HG03064 (cell line): Measurements from ENCODE around the gene CNRIP1.
"Not testable (repeated sequence)": the region's sequence is repeated elsewhere in the genome, so short reads cannot be mapped to it uniquely, and the experiment has no call there.

Source experiments
- ATAC-seq: cut with Tn5 transposase; IDR thresholded peaks from one replicate; pipeline ENCODE4 v1.9.1; 2021; ENCODE audit warnings: low read depth; ENCODE audit not compliant: unreplicated experiment

CNRIP1 gene

GRCh38 chr2:68319398-68320117 lies at the start of gene CNRIP1:
Gene CNRIP1, minus strand, starts transcription at chr2:68319949. Its CDS starts 549 bp downstream, at chr2:68319400.
- ATAC-seq: no peak

- ATAC-seq: no peak
Observed at GRCh38 chr2:68369337-68369734, 49.6 kb upstream of the CNRIP1 start.

GRCh38 chr2:68368654-68369336 lies 49.0 kb upstream of the CNRIP1 start:
- ATAC-seq: no peak

GRCh38 chr2:68367953-68368653 lies 48.4 kb upstream of the CNRIP1 start:
- no peak for ATAC-seq

- peak; percentile 38 for ATAC-seq
Observed at GRCh38 chr2:68366083-68366560, 46.4 kb upstream of the CNRIP1 start.

GRCh38 chr2:68365087-68365486 lies 45.3 kb upstream of the CNRIP1 start, which contains the start of gene PLEK:
Gene PLEK, plus strand, starts transcription at chr2:68365282. Its CDS starts 70 bp downstream, at chr2:68365352.
- peak; percentile 45 for ATAC-seq

- ATAC-seq: no peak
Observed at GRCh38 chr2:68363721-68364120, 44.0 kb upstream of the CNRIP1 start.

GRCh38 chr2:68362749-68363148 lies 43.0 kb upstream of the CNRIP1 start:
- ATAC-seq: no peak

GRCh38 chr2:68362069-68362468 lies 42.3 kb upstream of the CNRIP1 start:
- ATAC-seq: peak; percentile 42

- no peak for ATAC-seq
Observed at GRCh38 chr2:68359889-68360288, 40.1 kb upstream of the CNRIP1 start.

- no peak for ATAC-seq
Observed at GRCh38 chr2:68357605-68358337, 38.0 kb upstream of the CNRIP1 start.

GRCh38 chr2:68356599-68357239 lies 37.0 kb upstream of the CNRIP1 start:
- no peak for ATAC-seq

- no peak for ATAC-seq
Observed at GRCh38 chr2:68352651-68353391, 33.1 kb upstream of the CNRIP1 start.

GRCh38 chr2:68351997-68352396 lies 32.2 kb upstream of the CNRIP1 start:
- no peak for ATAC-seq

- ATAC-seq: not testable (repeated sequence)
Observed at GRCh38 chr2:68349091-68349490, 29.3 kb upstream of the CNRIP1 start.

- ATAC-seq: no peak
Observed at GRCh38 chr2:68345129-68345875, 25.6 kb upstream of the CNRIP1 start.

- ATAC-seq: no peak
Observed at GRCh38 chr2:68344031-68344430, 24.3 kb upstream of the CNRIP1 start.

GRCh38 chr2:68342470-68342869 lies 22.7 kb upstream of the CNRIP1 start:
- no peak for ATAC-seq

GRCh38 chr2:68341583-68341982 lies 21.8 kb upstream of the CNRIP1 start:
- no peak for ATAC-seq
